Endothelial cell of hepatic sinusoid (primary cell): Measurements from ENCODE around the gene SERPINE2.

Experiments
- in situ Hi-C: cut with HindIII; loops from 2 replicates; pipeline ENCODE4 v1.10.0; 2017; ENCODE audit warnings: low sequenced_read_pairs

The SERPINE2 gene

DNA sequence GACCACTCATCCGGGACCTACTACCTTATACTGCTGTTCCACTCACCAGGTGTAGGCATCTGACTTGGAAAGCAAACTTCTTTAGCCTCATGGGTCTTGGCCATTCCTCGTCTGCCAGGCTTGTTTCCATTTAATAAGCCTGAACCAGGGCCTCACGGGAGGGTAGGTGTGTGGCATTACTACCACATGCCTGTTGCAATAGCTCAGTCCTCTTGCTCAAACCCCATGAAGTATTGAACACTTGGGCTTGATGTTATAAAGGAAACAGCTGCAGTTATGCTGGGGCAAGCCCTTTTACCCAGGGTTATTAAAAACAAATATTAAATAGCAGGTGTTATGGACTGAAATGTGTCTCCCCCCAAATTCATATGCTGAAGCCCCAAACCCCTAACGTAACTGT lies 60.6 kb downstream of the SERPINE2 start:
- in situ Hi-C loops = no loop called here

DNA sequence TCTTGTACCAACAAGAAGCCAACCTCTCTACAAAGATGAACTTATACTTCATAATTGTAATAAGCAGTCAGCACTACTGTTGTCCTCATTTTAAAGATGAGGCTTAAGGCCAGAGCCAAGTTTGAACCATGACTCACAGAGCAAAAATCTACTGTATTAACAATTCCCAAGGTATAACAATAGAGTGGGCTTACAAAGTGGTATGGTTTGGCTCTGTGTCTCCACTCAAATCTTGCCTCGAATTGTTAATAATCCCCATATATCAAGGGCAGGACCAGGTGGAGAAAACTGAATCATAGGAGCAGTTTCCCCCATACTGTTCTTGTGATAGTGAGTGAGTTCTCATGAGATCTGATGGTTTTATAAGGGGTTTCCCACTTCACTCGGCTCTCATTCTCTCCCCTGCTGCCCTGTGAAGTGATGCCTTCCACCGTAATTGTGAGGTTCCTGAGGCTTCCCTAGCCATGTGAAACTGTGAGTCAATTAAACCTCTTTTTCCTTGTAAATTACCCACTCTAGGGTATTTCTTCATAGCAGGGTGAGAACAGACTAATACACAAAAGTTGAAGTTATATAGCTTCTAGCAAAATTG lies 62.4 kb downstream of the SERPINE2 start:
- in situ Hi-C loops = no loop called here

DNA sequence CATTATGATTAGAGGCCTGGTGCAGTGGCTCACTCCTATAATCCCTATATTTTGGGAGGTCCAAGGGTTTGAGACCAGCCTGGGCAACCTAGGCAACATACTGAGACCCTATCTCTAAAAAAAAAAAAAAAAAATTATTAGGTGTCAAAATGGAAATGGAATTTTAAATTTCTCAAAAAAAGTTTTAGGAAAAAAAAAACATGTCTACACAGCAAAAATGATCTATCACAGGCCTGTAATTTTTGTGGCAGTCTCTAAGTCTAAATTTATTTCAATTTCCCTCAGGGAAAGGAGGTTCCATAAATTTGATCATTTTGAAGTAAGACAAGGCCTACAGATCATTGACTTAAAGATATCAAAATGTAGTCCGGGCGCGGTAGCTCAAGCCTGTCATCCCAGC lies 65.5 kb downstream of the SERPINE2 start:
- in situ Hi-C loops = no loop called here

DNA sequence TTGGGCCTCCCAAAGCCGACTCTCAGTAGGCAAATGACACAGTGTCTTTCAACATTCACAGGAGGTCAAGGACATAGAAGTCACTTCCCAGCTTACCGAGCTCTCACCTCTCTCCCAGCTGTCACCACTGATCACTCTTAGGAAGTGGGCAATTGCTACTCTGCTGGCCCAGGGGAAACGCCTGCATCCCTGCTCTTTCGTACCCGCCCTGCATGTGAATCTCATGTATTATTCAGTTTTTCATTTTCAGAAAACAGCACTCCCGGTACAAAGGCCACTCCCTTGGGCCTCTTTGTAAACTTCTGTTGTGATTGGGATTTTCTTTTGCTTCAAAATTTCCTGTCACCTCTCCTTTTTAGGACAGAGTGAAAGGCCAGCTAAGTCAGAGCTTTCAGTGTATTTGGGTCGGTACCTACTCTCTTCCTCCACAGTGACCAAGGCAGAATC lies 66.4 kb downstream of the SERPINE2 start:
- in situ Hi-C loops = no loop called here

DNA sequence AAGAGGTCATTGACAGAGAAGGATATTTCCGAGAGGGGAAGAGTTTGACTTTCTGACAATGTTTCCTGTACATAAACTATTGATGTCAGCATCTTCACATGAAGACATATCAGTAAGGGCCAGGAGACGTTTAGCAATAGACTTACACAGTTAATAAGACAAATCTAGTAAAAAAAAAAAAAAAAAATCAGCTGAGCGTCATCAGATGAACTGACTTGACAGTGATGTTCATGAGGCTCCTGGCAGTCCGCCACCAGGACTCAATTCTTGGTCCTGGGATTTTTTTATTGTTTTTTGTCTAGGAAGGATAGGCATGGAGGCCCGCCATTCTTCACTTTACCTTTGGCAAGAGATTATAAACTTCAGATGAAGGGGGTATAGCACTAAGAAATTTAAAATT lies 67.4 kb downstream of the SERPINE2 start:
- in situ Hi-C loops = no loop called here

- in situ Hi-C loops = no loop called here
Observed at GRCh38 chr2:223970343-223971128, 68.5 kb downstream of the SERPINE2 start.

GRCh38 chr2:223969856-223970255 lies 69.2 kb downstream of the SERPINE2 start:
- in situ Hi-C loops = no loop called here

GRCh38 chr2:223969315-223969714 lies 69.8 kb downstream of the SERPINE2 start:
- in situ Hi-C loops = no loop called here

DNA sequence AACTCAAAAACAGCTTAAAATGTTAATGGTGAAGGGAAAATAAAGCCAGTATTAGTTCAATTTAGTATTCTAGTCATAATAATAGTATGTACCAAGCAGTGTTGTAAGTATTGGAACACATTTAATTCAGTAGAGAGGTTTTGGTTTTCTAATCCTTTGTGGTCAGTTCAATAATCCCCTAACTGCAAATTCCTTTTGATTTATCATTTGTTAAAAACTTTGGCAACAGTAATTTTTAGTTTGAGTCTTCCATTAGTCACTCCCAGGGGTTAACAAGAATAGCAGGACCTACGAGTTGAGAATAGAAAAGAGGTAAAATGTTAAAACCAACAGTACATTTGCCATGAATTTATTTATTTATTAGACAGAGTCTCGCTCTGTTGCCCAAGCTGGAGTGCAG lies 71.1 kb downstream of the SERPINE2 start:
- in situ Hi-C loops = no loop called here

GRCh38 chr2:223959688-223960087 lies 79.4 kb downstream of the SERPINE2 start:
- in situ Hi-C loops = no loop called here

DNA sequence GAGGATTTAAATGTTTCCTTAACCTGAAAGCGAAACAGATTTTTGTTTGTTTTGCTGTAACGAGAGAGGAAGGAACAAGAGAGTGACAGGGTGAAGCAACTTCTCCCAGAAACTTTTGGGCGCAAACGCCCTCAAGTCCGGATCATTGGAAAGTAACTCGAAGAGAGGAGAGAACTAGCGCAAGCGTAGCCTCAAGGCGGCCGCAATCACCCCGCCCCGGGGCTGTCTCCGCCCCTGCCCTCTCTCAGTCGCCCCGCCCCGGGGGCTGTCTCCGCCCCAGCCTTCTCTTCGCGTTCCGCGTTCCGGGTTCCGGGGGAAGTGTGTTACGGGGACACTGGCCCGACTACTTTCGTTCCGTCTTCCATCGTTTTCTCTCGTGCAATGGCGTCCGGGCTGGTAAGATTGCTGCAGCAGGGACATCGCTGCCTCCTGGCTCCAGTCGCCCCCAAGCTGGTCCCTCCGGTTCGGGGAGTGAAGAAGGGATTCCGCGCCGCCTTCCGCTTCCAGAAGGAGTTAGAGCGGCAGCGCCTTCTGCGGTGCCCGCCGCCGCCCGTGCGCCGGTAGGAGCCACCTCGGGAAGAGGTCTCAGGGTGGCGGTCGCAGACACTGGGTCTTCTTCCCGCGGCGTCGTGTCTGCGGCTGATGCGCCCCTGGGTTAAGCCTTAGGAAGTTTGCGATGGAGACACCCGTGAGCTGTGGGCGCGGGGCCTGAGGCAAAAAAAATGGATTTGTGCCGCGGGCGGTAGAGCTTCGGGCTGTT lies 81.8 kb downstream of the SERPINE2 start, which contains the start of gene MRPL44:
TSS of gene MRPL44 (plus strand) at position 372 of the 760 bp plus-strand sequence. CDS start at position 382, 10 bp downstream.
- in situ Hi-C loops = no loop called here

GRCh38 chr2:223956300-223956699 lies 82.8 kb downstream of the SERPINE2 start:
- in situ Hi-C loops = no loop called here

DNA sequence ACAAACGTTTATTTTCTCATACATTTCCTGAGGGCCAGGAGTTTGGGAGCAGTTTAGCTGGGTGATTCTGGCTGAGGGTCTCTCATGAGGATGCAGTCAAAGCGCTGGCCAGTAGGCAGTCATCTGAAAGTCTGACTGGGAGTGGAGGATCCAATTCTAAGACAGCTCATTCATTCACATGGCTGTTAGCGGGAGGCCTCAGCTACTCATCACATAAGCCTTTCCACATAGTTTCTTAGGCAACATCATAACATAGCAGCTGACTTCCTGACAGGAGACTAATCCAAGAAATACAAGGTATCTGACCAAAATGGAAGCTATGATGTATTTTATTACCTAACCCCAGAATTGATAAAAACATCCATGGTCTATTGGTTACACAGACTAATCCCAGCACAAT lies 84.7 kb downstream of the SERPINE2 start:
- in situ Hi-C loops = no loop called here

DNA sequence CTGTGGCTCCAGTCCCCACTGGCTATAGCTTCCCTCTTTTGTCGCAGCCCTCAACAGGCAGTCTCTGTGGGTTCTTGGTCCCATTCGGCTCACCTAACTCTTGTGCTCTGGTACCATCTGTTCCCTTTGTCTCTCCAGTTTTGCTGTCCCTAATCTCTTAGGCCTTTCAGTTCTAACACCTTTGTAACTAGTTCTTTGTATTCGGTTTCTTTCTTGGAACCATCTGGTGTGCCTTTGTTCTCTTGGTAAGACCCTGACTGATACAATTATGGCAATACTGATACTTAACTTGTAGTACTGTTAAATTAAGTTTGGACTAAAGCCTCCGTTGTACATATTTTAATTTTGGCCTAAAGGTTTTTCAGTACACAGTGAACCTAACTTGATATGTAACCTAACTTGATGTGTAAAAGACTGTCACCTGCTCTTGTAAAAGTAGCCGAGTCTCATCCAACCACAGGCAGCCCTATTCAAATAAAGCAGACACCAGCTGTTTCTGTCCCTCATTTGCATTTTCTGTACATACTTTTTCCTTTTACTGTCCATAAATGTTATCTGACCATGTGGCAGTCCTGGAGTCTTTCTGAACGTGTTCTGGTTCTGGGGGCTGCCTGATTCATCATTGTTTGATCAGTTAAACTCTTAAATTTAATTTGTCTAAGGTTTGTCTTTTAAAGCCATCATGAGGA lies 86.7 kb downstream of the SERPINE2 start:
- in situ Hi-C loops = no loop called here

DNA sequence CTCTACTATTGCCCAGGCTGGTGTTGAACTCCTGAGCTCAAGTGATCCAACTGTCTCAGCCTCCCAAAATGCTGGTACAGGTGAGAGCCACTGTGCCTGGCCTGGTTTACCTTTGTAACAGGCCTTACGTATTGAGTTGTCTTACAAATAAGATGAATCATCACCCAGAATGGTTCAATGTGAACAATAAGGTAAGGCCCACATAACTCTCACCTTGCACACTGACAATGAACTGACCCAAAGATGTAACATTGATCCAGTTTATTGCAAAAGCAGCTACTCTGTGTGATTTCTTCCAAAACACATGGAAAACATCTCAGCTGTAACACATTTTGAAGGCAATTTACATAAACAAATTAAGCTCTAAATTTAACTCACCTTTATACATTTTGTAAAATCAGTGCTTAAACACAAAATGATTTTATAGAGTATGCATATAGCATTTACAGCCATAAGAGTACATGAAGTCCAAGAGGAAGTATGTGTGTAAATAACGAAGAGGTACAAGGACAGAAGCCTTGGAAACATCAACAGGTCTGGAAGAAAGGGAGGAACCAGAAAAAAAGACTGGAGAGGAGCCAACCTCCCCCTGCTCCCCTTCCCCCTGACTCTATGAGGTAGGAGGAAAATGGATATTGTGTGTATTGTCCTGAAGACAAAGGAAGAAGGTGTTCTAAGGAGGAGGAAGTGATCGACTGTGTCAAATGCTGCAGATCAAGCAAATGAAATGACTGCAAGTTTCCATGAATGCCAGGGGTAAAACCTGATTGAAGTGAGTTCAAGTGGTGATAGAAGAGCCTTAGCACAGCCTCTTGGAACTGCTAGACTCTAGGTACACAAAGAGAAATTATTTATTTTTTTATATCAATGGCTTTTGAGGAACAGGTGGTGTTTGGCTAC lies 88.4 kb downstream of the SERPINE2 start:
- in situ Hi-C loops = no loop called here

GRCh38 chr2:223949241-223949840 lies 89.7 kb downstream of the SERPINE2 start:
- in situ Hi-C loops = no loop called here

DNA sequence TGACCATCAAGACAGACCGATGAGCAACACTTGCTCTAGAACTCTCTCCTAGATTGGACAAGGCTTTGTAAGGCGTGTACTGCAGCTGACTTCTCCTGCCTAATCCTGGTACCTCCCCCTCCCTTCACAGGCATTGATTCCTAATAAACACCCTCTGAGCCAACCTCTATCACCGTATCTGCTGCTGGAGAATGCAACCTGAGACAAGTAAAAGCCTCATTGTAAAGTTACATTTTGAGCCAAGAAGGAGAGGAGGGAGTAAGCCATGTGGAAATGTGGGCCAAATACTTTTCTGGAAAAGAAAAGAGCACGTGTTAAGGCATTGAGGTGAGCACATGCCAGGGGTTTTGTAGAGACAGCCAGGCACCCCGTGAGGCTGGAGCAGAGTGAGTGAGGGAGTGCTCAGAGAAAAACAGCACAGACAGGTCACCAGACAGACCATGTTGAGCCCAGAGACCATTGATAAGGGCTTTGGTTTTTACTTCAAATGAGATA lies 91.3 kb downstream of the SERPINE2 start:
- in situ Hi-C loops = no loop called here

GRCh38 chr2:223945755-223946154 lies 93.3 kb downstream of the SERPINE2 start:
- in situ Hi-C loops = no loop called here

DNA sequence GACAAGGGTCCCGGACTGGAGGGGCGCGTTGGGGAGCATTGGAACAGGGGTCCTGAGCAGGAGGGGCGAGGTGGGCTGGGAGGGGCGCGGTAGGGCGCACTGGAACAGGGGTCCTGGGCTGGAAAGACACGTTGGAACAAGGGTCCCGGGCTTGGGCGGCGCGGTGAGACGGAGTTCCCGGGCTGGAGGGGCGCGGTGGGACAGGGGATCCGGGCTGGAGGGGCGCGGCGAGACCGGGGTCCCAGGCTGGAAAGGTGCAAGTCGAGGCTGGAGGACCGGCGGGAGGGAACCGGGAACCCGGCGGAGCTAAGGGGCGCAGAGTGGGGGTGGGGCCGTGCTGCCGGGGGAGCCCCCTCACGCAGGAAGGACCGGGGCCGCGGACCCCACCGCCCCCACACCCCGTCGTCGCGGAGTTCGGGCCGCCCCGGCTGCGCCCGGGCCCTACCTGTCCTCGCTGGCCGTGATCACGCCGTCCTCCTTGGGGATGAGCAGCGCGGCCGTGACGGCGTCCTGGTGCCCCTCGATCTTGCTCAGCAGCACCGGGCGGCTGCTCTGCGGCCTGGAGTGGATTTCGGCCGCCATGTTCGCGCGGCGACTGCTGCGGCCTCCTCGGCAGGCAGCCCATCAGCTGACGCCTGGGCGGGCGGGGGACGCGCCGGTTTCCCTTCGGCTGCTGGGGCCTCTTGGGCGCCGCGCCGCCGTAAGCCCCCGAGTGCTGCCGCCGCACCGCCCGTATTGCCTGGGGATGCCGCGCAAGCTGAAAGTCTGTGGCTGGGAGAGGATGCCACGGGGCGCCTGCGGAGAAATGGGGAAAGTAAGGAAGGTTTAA lies 94.2 kb downstream of the SERPINE2 start, which contains the start of gene WDFY1:
TSS of gene WDFY1 (minus strand) at position 633 of the 829 bp plus-strand sequence. CDS start at position 582, 51 bp downstream.
- in situ Hi-C loops = no loop called here
